IPS-11a (cell line): ENCODE measurements around the gene MAP7D2.

Experiments
- H3K4me3 ChIP-seq: one replicate; pipeline ENCODE4 v1.5.1; 2013; ENCODE audit warnings: low read depth, low read length, control low read depth

Gene MAP7D2

DNA sequence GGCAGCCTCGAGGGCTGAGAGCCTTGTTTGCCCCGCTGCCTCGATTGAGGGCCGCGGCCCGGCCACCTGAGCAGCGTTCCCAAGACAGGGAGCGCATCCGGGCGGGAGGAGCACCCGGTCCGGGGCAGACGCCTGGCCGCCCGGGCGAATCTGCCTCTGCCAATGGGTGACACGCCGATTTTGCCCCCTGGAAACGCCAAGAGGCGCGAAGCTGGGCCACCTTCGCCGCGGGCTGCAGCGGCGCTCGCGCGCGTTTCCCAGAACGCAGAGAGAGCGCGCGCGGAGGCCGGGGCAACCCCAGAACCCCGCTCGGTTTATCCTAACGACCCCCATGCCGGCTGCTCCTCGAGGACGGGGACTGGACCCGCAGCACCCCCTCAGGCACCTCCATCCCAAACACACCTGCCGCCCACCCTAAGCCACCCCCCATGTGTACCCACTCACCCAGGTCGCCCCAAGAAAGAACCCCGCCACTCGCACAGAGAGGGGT lies 575 bp downstream of the MAP7D2 start:
- H3K4me3 ChIP-seq = peak overlapping the region; percentile 20

GRCh38 chrX:20112022-20112774 lies 4.5 kb downstream of the MAP7D2 start:
- no peak overlapping the region for H3K4me3 ChIP-seq

DNA sequence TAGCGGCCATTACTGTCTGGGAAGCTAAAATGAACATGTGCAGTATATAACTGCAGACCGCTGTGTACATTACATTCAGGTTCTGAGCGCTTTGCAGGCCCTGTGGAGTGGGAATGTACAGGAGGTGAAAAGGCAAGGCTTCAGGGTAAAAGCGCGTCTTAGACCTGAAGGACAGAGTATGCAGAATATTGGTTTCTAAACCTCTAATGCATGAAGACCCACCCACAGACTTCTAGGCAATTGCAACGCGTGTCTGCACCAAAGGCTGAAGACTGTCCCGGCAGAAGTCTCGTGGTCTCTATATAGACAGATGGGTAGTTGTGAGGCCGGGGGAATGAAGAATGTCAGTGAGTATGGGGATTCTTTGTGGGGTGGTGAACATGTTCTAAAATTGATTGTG lies 5.4 kb downstream of the MAP7D2 start:
- no peak overlapping the region for H3K4me3 ChIP-seq

DNA sequence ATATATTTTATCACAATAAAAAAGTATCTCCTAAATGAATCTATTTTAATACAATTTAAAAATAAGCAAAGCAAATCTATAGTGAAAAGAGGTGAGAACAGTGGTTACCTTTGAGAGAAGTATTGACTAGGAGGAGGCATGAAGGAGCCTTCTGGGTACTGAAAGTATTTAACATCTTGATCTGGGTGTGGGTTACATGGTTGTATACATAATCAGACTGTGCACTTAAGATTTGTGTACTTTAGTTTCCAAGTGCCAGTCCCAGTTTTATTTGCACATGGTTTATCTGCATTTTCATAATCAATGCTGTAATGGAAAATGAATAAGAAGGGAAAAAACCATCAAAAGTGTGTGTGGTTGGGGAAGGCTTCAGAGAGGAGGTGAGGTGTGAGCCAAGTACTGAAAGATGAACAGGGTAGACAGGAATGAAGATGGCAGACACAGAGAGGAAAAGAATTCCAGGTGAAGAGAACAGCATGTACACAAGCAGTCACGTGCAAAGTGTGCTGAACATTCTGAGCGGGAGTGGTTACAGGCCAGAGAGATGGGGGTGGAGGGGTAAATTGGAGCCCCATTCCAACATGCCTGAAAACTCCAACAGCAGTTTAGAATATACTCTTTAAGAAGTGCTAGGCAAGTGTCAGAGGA lies 14.6 kb downstream of the MAP7D2 start:
- no peak overlapping the region for H3K4me3 ChIP-seq

DNA sequence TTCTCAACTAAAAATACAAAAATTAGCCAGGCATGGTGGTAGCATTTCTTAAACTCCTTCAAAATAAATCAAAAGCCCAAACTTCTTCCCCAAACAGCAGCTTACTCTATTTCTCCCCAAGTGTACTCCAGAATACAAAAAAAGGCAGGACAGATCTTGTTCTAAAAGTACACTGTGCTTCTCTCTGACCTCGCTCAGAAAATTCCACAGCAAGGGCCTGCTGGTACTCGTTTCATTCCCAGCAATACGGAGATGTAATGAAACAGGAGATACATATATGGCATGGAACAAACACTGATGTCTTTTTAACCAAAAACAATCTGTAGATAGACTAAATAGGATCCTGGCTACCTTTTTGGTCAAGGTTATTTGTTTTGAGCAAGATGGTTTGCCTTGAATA lies 25.2 kb downstream of the MAP7D2 start:
- H3K4me3 ChIP-seq = no peak overlapping the region

DNA sequence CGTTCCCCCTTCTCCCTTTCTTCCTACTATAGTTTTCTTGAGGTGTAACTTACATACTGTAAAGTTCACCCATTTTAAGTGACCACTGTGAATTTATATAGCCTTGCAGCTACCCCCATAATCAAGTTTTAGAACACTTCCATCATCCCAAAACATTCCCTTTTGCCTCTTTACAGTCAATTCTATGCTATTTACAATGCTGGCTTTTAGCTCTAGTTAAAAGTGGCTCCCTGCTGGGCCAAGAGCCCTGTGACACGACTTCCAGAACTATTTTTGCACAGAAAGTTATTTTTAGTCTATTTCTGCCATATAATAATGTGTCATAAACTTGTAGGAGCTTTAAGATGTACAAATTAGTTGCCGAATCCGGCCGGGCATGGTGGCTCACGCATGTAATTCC lies 26.9 kb downstream of the MAP7D2 start:
- no peak overlapping the region for H3K4me3 ChIP-seq

- H3K4me3 ChIP-seq = no peak overlapping the region
Measured at GRCh38 chrX:20080277-20080676, 36.4 kb downstream of the MAP7D2 start.

DNA sequence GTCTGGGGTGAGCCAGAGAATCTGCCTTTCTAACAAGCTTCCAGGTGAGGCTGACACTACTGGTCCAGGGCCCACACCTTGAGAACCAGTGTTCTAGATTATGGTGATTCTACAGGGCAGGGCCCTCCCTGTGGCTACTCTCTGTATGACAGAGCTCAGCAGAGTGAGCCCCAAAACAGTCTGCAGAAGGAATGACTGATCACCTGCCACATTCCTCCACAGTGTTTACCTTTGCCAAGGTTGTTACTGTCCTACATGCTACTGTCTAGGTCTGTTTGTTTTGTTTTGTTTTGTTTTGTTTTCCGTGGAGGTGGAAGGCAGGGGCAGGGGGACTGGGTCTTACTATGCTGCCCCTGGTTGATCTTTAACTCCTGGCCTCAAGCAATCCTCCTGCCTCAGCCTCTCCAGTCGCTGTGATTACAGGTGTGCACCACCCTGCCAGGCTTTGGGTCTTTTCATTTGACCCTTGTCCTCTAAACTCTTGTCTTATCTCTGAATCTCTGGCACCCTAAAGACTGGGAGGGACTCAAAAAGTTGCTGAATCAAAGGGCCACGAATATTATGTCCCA lies 45.1 kb downstream of the MAP7D2 start:
- H3K4me3 ChIP-seq = no peak overlapping the region

DNA sequence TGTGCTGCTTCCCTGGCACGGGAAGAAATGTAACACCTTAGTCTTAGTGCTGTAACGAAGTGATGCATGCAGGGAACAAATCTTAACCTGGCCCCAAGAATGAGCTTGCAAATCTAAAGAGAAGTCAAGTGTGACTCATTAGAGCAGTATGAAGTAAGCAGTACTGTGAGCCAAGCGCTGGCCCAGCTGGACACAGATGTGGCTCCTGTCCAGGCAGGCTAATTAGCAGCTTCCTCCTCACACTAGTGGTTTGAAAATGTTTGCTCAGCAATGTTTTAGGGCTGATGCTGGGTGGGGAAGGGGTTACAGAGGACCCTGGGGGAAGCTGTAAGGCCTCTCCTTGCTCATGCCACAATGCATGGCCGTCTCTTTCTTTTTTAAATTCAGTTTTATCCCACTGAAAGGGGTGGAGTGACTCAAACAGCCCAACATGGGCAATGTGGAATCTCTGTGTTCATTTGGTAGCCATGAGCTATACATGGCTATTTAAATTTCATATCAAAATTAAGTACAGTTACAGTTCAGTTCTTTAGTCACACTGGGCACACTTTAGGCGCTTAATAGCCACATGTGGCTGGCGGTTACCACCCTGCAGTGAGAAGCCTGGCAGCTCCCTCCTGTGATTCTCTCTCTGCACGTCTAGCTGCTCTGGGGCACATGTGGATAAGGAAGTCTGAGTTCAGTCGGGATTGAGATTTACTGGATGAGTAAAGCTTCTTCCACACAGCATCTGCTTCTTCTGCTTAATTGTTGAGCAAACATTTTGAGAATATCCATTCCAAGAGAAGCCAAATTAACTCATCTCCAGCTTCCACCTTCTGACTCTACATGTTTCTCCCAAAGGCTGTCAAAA lies 48.8 kb downstream of the MAP7D2 start:
- H3K4me3 ChIP-seq = no peak overlapping the region

DNA sequence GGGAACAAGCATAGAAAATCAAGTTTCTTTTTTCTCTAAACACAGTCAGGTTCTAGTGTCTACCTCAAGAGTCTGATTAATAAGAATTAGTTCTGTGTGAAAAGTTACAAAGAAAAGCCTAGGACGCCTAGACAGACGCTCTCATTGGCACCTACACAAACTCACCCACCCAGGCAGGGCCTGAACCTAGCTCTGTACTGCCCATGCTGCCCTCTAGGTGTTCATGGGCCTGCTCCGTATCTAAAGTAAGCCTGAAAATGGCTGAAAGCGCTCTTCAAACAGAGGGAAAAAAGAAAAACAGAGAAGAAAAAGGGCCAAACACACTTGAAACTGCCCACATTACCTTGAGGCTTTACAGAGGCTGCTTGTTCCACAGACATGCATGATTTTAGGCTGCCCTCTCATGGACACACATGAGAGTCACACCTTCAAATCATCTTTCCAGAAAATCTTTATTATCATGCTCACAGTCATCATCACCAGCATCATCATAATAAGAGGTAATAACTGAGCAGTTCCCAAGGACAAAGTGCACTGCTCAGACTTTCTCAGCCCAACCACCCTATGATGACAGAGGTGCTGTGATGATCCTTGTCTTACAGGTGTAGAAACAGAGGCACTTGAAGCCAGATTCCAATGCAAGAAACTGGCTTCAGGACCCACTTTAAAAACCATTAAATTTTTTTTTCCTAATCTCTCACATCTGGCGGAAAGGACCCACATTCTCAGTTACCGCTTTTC lies 49.6 kb downstream of the MAP7D2 start:
- no peak overlapping the region for H3K4me3 ChIP-seq

DNA sequence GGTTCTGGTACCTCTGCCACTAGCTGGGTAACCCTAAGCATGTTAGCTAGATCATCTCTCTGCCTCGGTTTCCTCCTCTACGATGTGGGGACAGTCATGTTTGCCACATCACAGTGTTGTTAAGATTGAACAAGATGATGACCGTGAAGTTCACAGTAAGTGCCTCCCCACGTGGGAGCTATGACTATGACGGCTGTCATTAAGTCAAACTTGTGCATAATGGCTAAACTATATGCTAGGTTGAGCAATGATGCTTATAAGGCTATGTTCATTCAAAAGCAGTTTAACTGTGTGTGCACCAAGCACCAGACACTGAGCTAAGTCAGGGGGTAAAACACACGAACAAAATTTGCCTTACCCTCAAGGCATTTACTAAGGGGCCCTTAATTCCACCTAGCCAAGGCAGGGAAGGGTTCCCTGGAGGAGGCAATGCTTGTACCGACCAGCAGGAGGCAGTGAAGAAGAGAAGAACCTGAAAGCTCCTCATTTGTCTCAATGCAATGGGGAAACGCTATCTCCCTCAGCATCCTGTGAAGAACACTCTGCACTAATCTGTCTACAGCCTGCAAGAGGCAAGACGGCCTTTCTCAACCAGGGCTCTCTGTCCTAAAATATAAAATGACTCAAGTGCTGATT lies 52.9 kb downstream of the MAP7D2 start:
- H3K4me3 ChIP-seq = no peak overlapping the region

DNA sequence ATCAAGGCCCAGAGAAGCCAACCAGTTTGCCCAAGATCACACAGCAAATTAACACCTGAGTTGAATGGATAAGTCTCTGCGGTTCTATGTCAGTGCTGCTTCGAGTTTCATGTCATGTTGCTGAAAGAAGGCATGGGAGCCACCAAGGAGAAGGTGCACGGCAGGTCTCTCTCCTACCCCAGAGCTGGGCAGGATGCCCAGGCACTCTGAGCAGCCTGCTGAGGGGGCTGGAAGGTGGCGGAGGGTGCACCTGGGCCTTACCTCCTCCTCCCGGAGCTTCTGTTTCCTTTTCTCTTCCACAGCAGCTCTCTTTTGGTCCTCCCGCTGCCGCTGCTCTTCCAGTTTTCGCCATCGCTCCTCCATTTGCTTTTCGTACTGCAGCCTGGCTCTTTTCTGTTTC lies 53.6 kb downstream of the MAP7D2 start:
- H3K4me3 ChIP-seq = no peak overlapping the region

- no peak overlapping the region for H3K4me3 ChIP-seq
Measured at GRCh38 chrX:20061855-20062254, 54.9 kb downstream of the MAP7D2 start.

DNA sequence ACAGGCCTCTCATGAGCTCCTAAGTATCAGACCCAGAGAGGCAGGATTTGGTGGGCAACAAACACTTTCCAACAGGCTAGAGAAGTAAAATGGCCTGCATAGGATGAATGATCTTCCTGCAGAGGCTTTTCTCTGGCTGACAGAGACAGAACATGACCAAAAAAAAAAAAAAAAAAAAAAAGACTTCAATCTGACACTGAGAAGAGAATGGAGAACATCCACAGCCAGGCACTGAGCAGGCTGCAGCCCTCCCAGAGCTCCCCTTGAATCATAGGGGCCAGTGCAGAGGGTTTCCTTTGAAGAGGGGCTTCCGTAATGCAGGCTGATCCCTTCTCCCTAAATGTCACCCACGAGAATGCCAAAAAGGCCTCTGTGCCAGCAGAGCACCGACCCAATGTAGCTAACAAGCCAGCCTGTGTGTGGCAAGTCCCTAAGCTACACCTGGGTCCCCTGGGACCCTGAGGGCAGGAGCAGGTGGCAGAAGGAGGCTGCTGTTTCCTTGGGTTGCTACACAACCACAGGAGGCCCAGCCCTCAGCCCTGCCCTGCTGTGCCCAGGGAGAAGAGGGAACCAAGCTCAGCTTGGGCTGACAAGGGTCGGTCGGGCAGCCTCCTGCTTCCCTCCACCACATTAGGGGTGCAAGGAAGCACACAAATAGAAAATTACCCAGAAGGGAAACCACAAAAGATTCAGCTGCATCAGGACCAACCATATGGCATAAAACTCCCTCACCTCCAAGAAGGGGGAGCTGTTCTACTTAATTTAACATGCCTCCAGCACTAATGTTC lies 55.6 kb downstream of the MAP7D2 start:
- no peak overlapping the region for H3K4me3 ChIP-seq

DNA sequence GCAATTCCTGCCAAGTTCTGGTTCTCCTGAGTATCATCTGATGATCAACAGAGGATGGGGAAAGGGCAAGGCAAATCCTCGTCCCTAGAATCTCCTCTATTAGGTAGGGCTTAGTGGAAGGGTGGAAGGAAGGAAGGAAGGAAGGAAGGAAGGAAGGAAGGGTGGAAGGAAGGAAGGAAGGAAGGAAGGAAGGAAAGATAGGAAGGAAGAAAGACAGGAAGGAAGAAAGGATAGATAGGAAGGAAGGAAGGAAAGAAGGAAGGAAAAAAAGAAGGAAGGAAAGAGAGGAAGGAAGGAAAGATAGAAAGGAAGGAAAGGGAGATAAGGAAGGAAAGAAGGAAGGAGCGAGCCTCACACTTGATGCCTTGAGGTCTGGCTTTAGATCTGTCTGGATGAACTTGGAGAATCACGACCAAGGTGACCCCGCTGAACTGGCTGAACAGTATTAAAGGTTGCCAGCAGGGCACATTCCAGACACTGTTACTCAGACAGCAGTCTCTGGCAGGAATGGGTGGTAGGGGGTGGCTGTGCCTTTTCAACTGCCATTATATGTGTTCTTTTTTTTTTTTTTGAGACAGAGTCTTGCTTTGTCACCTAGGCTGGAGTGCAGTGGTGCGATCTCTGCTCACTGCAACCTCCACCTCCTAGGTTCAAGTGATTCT lies 57.1 kb downstream of the MAP7D2 start:
- H3K4me3 ChIP-seq = no peak overlapping the region

DNA sequence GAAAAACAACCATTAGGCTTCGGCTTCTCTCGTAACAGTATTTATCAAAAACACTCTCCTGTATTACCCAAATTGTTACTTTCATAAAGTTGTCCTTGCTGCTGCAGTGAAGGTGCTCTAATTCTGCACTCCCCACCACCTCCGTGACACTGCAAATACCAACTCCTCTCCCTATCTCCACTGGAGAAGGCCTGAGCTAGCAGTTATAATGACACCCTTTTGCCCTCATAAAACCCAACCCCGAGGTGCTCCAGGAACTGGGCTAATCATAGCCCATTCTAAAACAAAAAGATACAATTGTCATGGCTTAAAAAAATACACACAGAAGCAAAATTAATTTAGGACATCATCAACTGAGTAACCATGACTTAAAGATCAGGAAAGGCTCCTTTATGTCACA lies 59.2 kb downstream of the MAP7D2 start:
- no peak overlapping the region for H3K4me3 ChIP-seq

DNA sequence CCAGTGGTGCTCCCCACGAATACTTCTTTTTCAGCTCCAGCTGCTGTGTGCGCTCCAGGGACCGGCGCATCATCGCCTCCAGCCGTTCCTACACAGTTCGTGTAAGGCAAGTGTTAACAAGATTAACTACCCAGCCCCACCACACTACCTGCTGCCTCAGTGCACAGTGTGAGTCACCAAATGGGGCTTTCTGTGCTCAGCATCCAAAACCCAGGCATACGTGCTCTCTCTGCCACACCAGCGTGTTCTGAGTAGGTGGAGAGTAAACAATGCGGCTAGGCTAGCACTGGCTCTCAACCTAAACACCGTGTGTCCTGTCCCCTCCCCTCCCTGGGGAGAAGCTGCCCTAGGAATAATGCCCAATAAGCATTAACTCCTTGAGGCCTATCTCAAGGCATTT lies 60.0 kb downstream of the MAP7D2 start:
- no peak overlapping the region for H3K4me3 ChIP-seq

DNA sequence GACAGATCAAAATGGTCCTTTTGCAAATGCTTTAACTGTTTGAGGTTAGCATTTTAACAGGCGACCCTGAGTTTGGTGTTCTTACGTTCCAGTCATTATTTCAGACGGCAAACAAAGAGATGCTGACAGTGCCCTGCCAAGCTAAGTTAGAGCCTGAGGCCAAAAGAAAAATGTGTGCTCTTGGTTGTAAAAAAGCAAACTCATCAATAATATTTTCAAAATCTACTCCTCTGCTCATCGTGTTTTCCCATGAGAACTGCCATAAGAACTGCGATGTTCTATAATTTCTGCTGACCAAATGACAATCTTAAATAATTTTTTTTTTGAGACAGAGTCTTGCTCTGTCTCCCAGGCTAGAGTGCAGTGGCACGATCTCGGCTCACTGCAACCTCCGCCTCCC lies 63.2 kb downstream of the MAP7D2 start:
- H3K4me3 ChIP-seq = no peak overlapping the region

DNA sequence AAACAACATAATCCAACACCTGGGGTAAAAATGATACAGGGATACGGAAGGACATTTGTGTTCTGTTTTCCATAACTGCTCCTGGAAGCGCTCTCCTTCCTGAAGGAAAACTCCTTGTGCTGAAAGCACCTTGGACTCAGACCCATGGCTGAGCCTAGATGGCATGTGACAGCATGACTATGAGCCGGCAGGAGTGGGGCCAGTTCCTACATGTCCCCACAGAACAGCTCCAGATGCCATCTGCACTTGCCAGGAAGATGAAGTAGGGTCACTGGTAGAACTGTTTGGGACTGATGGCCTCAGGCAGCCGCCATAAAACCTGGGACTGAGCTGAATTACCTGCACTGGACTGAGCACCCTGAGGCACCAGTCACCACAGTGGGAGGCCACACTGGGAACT lies 69.8 kb downstream of the MAP7D2 start:
- H3K4me3 ChIP-seq = no peak overlapping the region
